Neural cell (in vitro differentiated cells): Measurements from ENCODE around the gene CAMK2N2.

Experiments used
- CTCF ChIP-seq: fragments of 450-650 bp; IDR thresholded peaks from 2 replicates; pipeline ENCODE4 v1.5.1; 2014; ENCODE audit warnings: antibody characterized with exemption, mild to moderate bottlenecking, moderate library complexity; ENCODE audit not compliant: poor library complexity, severe bottlenecking
- EP300 ChIP-seq: fragments of 450-650 bp; conservative IDR thresholded peaks from 2 replicates; pipeline ENCODE4 v1.6.1; 2014; ENCODE audit warnings: antibody characterized with exemption, mild to moderate bottlenecking, moderate library complexity; ENCODE audit not compliant: poor library complexity, severe bottlenecking
- MXI1 ChIP-seq: fragments of 450-650 bp; conservative IDR thresholded peaks from 2 replicates; pipeline ENCODE4 v1.6.1; 2014; ENCODE audit warnings: antibody characterized with exemption, mild to moderate bottlenecking; ENCODE audit not compliant: poor library complexity, severe bottlenecking
- POLR2AphosphoS5 ChIP-seq: IDR thresholded peaks from 2 replicates; pipeline ENCODE4 v1.6.1; 2012
- SMC3 ChIP-seq: fragments of 450-650 bp; conservative IDR thresholded peaks from 2 replicates; pipeline ENCODE4 v1.6.1; 2014; ENCODE audit warnings: antibody characterized with exemption, mild to moderate bottlenecking, moderate library complexity; ENCODE audit not compliant: poor library complexity
- TAF1 ChIP-seq: IDR thresholded peaks from 2 replicates; pipeline ENCODE4 v1.6.1; 2012; ENCODE audit warnings: low read depth
- TF ChIP-seq, protein P1 (sequence below): IDR thresholded peaks from 2 replicates; pipeline ENCODE4 v1.6.1; 2012; ENCODE audit warnings: borderline replicate concordance

- TF ChIP-seq CTCF: no peak
- TF ChIP-seq MXI1: no peak
- no peak for TF ChIP-seq EP300
- no peak for TF ChIP-seq SMC3
- no peak for TF ChIP-seq POLR2AphosphoS5
- TF ChIP-seq, protein P1, sequence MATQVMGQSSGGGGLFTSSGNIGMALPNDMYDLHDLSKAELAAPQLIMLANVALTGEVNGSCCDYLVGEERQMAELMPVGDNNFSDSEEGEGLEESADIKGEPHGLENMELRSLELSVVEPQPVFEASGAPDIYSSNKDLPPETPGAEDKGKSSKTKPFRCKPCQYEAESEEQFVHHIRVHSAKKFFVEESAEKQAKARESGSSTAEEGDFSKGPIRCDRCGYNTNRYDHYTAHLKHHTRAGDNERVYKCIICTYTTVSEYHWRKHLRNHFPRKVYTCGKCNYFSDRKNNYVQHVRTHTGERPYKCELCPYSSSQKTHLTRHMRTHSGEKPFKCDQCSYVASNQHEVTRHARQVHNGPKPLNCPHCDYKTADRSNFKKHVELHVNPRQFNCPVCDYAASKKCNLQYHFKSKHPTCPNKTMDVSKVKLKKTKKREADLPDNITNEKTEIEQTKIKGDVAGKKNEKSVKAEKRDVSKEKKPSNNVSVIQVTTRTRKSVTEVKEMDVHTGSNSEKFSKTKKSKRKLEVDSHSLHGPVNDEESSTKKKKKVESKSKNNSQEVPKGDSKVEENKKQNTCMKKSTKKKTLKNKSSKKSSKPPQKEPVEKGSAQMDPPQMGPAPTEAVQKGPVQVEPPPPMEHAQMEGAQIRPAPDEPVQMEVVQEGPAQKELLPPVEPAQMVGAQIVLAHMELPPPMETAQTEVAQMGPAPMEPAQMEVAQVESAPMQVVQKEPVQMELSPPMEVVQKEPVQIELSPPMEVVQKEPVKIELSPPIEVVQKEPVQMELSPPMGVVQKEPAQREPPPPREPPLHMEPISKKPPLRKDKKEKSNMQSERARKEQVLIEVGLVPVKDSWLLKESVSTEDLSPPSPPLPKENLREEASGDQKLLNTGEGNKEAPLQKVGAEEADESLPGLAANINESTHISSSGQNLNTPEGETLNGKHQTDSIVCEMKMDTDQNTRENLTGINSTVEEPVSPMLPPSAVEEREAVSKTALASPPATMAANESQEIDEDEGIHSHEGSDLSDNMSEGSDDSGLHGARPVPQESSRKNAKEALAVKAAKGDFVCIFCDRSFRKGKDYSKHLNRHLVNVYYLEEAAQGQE: no peak
- TF ChIP-seq TAF1: no peak
Measured at GRCh38 chr3:184223946-184224345, 37.4 kb downstream of the CAMK2N2 start.
